Pancreas (tissue), 10 donors: ENCODE data around the gene HMCN1. TPM values are rescaled to one million over a fixed set of nuclear protein-coding genes. Genes with fewer than 3 reads are reported as not detected.
"Not testable (repeated sequence)": the region's sequence is repeated elsewhere in the genome, so short reads cannot be mapped to it uniquely, and the experiment has no call there.

Source experiments
- ATAC-seq, 4 donors: fragments of 200-7000 bp; cut with Tn5 transposase; one replicate each; pipeline versions ENCODE4 v1.8.0 to v1.9.1; 2020; ENCODE audit warnings: mild to moderate bottlenecking in 4 of 4, moderate library complexity in 4 of 4
- DNase-seq, 6 donors: peaks; one replicate each; pipeline ENCODE4 v3.0.0-alpha.2; 2020
- FAIRE-seq: peaks from 2 replicates; lab custom pipeline; 2012; peaks lifted over from hg19 to GRCh38; lab: Jason Lieb, UNC
- H3K27ac ChIP-seq, 4 donors: fragments of 200-600 bp; sonication (generic); 1 replicate in 3 of 4; 2 replicates in 1 of 4; pipeline versions ENCODE4 v1.5.0 to v1.8.0; 2020
- H3K27me3 ChIP-seq, 4 donors: fragments of 200-600 bp; one replicate each; pipeline ENCODE4 v1.8.0; 2021
- H3K36me3 ChIP-seq, 3 donors: fragments of 200-600 bp; sonication (generic) in 1 of 3; one replicate each; pipeline versions ENCODE4 v1.5.0 to v1.8.0; 2020 to 2021
- H3K4me1 ChIP-seq, 3 donors: fragments of 200-600 bp; one replicate each; pipeline ENCODE4 v1.8.0; 2021
- H3K4me3 ChIP-seq, 4 donors: fragments of 200-600 bp; sonication (generic) in 2 of 4; one replicate each; pipeline versions ENCODE4 v1.5.0 to v1.8.0; 2020 to 2021
- H3K9me3 ChIP-seq, 4 donors: fragments of 200-600 bp; one replicate each; pipeline ENCODE4 v1.8.0; 2021
- WGBS, 2 donors: extraction: QIAGEN DNeasy Blood & Tissue Kit; methylation state at CpG; one replicate each; pipeline ENCODE4 v1.1.7; 2013; 5-methylcytosine and 5-hydroxymethylcytosine counted together
- intact Hi-C, 3 donors: fragments of 100-400 bp; cut with DNase I; formaldehyde crosslinking; loops; one replicate each; pipeline versions ENCODE4 v1.11.1 to v1.14.2; 2022
- polyA plus RNA-seq, 2 donors: library from polyadenylated mRNA; stranded (reverse); fragments of 200-250 nt; gene quantifications; one replicate each; pipeline ENCODE4 v1.2.3, GENCODE V29; 2013
- total RNA-seq, 6 donors: library from RNA; stranded (reverse); fragmentation: NEBNext Ultra II Directional in 4 of 6; extraction: Animal tissue kit (Norgen Biotek cat#: 25700) in 4 of 6; gene quantifications; one replicate each; pipeline versions ENCODE4 v1.2.1 to v1.2.4, GENCODE V29; 2021 to 2023
- TF ChIP-seq, protein P1 (sequence below), 4 donors: fragments of 200-600 bp; sonication (generic) in 3 of 4; IDR thresholded peaks; one replicate each; pipeline versions ENCODE4 v1.5.0 to v1.8.0; 2021; ENCODE audit warnings: antibody characterized with exemption in 4 of 4
- donor health status: healthy with polysubstance abuse.
- donor health status: DM: no; HTN: no; CAD: no; lungs with moderate emphysema.
- donor health status: DM: no; HTN: no; CAD: no.
- donor health status: control.
- donor health status: control.
- donor health status: Bipolar disorder and iron deficiency.
- donor health status: DM: yes; HTN: yes; CAD: no.
- donor health status: DM: no; HTN: no; CAD: no.
- donor health status: DM: no; HTN: no; CAD: no.
- donor health status: DM: yes; HTN: yes; CAD: no.

The HMCN1 gene
- total and polyA plus RNA-seq, 8 donors: 0.19 to 4.8 (median 0.60) TPM

GRCh38 chr1:186207391-186208085, 473.3 kb downstream of the HMCN1 start:
- ATAC-seq (peak in 2 of 4 donors; percentile 40 to 44), DNase-seq (no peak), FAIRE-seq (no peak)
- Histone ChIP-seq H3K4me1 (no peaks in the 10 kb centered on the region), H3K36me3 (no peaks in the 10 kb centered on the region), H3K4me3 (no peak overlapping the region), H3K27me3 (no peaks in the 10 kb centered on the region), H3K9me3 (no peaks in the 10 kb centered on the region), H3K27ac (no peak overlapping the region)
- TF ChIP-seq, protein P1, sequence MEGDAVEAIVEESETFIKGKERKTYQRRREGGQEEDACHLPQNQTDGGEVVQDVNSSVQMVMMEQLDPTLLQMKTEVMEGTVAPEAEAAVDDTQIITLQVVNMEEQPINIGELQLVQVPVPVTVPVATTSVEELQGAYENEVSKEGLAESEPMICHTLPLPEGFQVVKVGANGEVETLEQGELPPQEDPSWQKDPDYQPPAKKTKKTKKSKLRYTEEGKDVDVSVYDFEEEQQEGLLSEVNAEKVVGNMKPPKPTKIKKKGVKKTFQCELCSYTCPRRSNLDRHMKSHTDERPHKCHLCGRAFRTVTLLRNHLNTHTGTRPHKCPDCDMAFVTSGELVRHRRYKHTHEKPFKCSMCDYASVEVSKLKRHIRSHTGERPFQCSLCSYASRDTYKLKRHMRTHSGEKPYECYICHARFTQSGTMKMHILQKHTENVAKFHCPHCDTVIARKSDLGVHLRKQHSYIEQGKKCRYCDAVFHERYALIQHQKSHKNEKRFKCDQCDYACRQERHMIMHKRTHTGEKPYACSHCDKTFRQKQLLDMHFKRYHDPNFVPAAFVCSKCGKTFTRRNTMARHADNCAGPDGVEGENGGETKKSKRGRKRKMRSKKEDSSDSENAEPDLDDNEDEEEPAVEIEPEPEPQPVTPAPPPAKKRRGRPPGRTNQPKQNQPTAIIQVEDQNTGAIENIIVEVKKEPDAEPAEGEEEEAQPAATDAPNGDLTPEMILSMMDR (IDR thresholded peaks at IDR 0.05): no peak
- intact Hi-C loops: no loop called here
- WGBS, 2 donors: 87 to 91% methylated on average over 4 of the region's 4 CpGs

GRCh38 chr1:186208405-186209129, 474.4 kb downstream of the HMCN1 start:
- no peak for ATAC-seq
- FAIRE-seq: no peak
- Histone ChIP-seq H3K4me1 (no peaks in the 10 kb centered on the region), H3K27me3 (no peaks in the 10 kb centered on the region), H3K27ac (no peak overlapping the region), H3K36me3 (no peaks in the 10 kb centered on the region), H3K9me3 (no peaks in the 10 kb centered on the region), H3K4me3 (no peak overlapping the region)
- 58 to 68% methylated on average over 4 of the region's 4 CpGs for WGBS, 2 donors
- intact Hi-C loops: no loop called here
- TF ChIP-seq, protein P1 (IDR thresholded peaks at IDR 0.05): no peak
- DNase-seq: no peak

DNA sequence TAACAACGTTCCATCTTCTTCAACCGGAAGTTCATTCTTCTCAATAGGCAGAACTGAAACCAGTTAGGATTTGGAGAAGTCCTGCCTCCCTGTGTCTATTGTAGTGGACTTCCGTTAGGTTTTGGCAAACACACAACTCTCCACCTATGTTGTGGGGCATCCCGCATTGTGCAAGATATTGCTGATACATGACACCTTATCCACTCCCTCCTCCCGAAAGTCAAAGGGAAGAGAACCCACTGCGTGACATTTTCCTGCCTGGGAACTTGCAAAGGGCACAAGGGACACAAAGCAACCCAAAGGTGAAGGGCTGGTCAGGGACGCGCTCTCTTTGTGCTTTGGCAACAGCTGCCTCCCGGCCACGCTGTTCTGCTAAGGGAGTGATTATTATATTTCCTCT, 476.1 kb downstream of the HMCN1 start:
- ATAC-seq (no peak), DNase-seq (no peak), FAIRE-seq (no peak)
- no peaks in the 10 kb centered on the region for H3K9me3 ChIP-seq
- no peaks in the 10 kb centered on the region for H3K36me3 ChIP-seq
- no peak overlapping the region for H3K27ac ChIP-seq
- TF ChIP-seq, protein P1 (IDR thresholded peaks at IDR 0.05): no peak
- H3K27me3 ChIP-seq: no peaks in the 10 kb centered on the region
- no peak overlapping the region for H3K4me3 ChIP-seq
- no peaks in the 10 kb centered on the region for H3K4me1 ChIP-seq
- 70 to 81% methylated on average over 10 of the region's 10 CpGs for WGBS, 2 donors
- intact Hi-C loops: loop anchor here in 1 of 3 donors (5.0 to 10.0 kb wide), 2 partner anchors 398 to 485 kb away; no protein-coding TSS in a partner anchor

DNA sequence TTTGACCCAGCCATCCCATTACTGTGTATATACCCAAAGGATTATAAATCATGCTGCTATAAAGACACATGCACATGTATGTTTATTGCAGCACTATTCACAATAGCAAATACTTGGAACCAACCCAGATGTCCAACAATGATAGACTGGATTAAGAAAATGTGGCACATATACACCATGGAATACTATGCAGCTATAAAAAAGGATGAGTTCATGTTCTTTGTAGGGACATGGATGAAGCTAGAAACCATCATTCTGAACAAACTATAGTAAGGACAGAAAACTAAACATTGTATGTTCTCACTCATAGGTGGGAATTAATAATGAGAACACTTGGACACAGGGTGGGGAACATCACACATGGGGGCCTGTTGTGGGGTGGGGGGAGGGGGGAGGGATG, 477.4 kb downstream of the HMCN1 start:
- not testable (repeated sequence) for H3K36me3 ChIP-seq, H3K4me3 ChIP-seq, H3K4me1 ChIP-seq, ATAC-seq, FAIRE-seq, H3K27me3 ChIP-seq, DNase-seq, H3K9me3 ChIP-seq, H3K27ac ChIP-seq
- intact Hi-C loops: loop anchor here in 1 of 3 donors (5.0 to 10.0 kb wide), 2 partner anchors 399 to 487 kb away; no protein-coding TSS in a partner anchor

DNA sequence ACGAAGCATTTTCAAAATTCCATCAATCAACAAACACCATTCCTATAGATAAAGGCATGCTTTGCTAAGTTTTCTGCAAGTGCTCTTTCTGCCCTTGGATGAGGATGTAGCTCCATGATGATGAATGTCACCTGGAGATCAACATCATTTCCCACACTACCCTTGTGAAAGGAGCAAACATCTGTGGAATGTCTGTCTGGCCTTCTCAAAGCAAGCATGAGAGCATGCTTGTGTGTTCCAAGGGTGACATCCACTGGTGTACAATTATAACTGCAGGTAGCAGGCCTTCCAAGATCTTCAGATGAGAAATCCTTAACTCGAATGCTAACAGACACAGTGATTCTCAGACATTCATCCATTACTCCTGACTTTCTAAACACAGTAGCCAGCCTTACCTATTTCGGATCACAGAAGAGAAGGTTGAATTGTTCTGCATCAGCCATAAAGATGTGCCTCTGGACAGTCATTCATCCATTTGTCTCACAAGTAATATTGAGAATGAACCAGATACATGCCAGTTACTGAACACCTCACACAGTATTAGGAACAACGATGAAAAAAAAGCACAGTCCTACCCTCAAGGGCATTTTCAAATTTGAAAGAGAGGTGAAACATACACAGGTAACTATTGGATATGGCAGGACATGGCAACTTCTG, 478.5 kb downstream of the HMCN1 start:
- intact Hi-C loops: loop anchor here in 1 of 3 donors (5.0 to 10.0 kb wide), 2 partner anchors 400 to 488 kb away; no protein-coding TSS in a partner anchor
- H3K4me3 ChIP-seq: no peak overlapping the region
- H3K27me3 ChIP-seq: no peaks in the 10 kb centered on the region
- TF ChIP-seq, protein P1 (IDR thresholded peaks at IDR 0.05): peak; percentile 33 to 68 (median 66)
- H3K27ac ChIP-seq: no peak overlapping the region
- no peaks in the 10 kb centered on the region for H3K9me3 ChIP-seq
- DNase-seq (peak in 3 of 6 donors; percentile 22 to 46 (median 28)), ATAC-seq (peak; percentile 82 to 99 (median 97)), FAIRE-seq (peak; percentile 29)
- WGBS, 2 donors: 12 to 19% methylated on average over 4 of the region's 4 CpGs
- H3K36me3 ChIP-seq: no peaks in the 10 kb centered on the region
- no peaks in the 10 kb centered on the region for H3K4me1 ChIP-seq
